Duodenal mucosa (tissue), 2 donors: ENCODE data around the gene IL21R.

Experiments used
- H3K27ac ChIP-seq: one replicate; pipeline ENCODE4 v1.7.0; 2013; ENCODE audit warnings: low read depth, low read length
- H3K27me3 ChIP-seq, 2 donors: one replicate each; pipeline ENCODE4 v1.7.0; 2013; ENCODE audit warnings: low read length in 2 of 2, control low read depth in 1 of 2; ENCODE audit not compliant: insufficient read depth in 2 of 2, control insufficient read depth in 1 of 2
- H3K36me3 ChIP-seq, 2 donors: one replicate each; pipeline ENCODE4 v1.7.0; 2013; ENCODE audit warnings: low read length in 2 of 2, control low read depth in 1 of 2; ENCODE audit not compliant: insufficient read depth in 2 of 2, control insufficient read depth in 1 of 2
- H3K4me1 ChIP-seq, 2 donors: one replicate each; pipeline ENCODE4 v1.7.0; 2013; ENCODE audit warnings: low read length in 2 of 2, control low read depth in 1 of 2; ENCODE audit not compliant: insufficient read depth in 2 of 2, control insufficient read depth in 1 of 2
- H3K4me3 ChIP-seq, 2 donors: one replicate each; pipeline ENCODE4 v1.7.0; 2013; ENCODE audit warnings: low read length in 2 of 2, low read depth in 1 of 2
- H3K9ac ChIP-seq, 2 donors: one replicate each; pipeline ENCODE4 v1.7.0; 2013; ENCODE audit warnings: low read length in 2 of 2, low read depth in 1 of 2
- H3K9me3 ChIP-seq, 2 donors: one replicate each; pipeline ENCODE4 v1.7.0; 2013; ENCODE audit warnings: low read length in 2 of 2, control low read depth in 1 of 2; ENCODE audit not compliant: control insufficient read depth in 1 of 2

Gene IL21R

DNA sequence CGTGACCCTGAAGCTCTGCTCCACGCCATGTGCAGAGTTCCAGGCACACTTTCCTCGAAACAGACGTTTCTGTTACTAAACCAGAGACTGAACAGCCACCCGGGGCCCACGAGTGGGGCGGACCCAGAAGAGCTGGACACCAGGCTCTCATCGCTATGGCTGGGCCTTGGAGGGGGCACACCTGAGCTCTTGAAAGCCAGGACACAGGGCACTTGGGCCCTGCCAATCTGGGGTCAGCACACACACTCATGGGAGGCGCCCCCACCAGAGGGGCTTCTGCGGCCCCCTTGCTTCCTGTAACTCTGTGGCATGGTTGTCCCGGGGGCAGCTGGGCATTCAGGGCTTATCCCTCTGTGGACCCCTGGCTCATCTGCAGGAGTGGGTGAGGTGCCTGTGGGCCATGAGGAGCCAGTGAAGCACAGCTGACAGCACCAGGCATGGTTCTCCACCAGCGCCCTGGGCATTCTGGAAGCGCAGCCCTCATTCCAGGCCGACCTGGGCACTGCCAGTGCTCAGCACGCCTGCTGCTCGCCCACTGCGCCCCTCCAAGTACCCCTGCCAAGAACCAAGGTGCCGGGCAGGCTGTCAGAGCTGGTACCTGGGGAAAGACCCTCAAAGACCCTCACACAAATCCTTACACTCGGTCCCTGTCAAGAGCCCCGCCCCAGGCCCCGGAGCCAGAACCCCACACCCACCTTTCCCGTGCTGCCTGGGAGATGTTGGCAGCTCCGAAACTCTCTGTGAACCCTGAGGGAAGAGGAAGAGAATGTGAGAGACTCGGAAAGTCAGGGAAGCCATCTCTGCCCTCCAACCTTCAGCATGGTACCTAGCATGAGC, 61.1 kb downstream of the IL21R start:
- Histone ChIP-seq H3K27me3 (no peaks in the 10 kb centered on the region), H3K4me3 (no peak overlapping the region), H3K9me3 (no peaks in the 10 kb centered on the region), H3K36me3 (peaks cover 20 to 81% of the 10 kb centered on the region in 2 donors), H3K4me1 (peaks cover 8% of the 10 kb centered on the region in 2 donors), H3K27ac (no peak overlapping the region), H3K9ac (no peak overlapping the region)

DNA sequence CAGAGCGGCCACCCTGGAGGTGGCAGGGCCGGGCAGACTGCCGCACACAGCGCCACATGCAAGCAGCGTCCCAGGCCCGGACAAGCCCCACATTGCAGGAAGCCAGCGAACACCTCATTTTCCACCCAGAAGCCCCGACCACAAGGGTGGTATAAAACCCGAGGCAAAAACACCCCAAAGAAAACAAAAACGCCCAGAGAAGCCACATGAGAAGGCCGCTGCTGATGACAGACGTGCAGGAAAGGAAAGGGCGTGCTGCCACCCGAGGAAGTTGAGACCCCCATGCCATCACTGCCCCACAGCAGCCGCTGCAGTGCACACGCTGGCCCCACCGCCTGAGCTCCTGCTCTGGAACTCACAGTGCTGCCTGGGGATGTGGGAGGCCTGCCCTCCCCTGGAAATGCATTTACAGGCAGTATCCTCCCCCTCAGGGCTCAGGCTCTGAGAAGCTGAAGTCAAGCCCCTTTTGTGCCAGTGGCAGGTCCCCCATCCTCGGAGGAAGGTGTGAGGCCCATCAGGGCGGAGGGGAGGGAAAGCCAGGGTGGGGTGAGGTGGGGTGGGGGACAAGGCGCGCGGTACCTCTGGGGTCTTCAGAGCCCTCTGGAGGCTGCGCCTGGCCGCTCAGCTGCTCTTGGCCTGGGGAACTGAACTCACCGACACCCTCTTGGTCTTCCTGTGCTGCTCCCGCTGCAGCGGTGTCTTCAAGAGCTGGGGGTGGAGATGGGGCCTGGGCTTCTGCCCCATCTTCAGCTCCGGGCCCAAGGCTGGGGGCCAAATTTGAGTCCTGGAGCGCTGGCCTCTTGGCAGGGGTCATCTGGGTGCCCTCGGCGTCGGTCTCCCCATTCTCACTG, 62.0 kb downstream of the IL21R start:
- H3K27me3 ChIP-seq: no peaks in the 10 kb centered on the region
- peaks cover 8% of the 10 kb centered on the region in 2 donors for H3K4me1 ChIP-seq
- peaks cover 20 to 88% of the 10 kb centered on the region in 2 donors for H3K36me3 ChIP-seq
- H3K9ac ChIP-seq: no peak overlapping the region
- no peak overlapping the region for H3K27ac ChIP-seq
- no peak overlapping the region for H3K4me3 ChIP-seq
- H3K9me3 ChIP-seq: no peaks in the 10 kb centered on the region

GRCh38 chr16:27464626-27465482, 62.9 kb downstream of the IL21R start:
- peaks cover 8% of the 10 kb centered on the region in 2 donors for H3K4me1 ChIP-seq
- H3K9ac ChIP-seq: no peak overlapping the region
- H3K27me3 ChIP-seq: no peaks in the 10 kb centered on the region
- H3K27ac ChIP-seq: no peak overlapping the region
- no peaks in the 10 kb centered on the region for H3K9me3 ChIP-seq
- H3K36me3 ChIP-seq: peaks cover 27 to 93% of the 10 kb centered on the region in 2 donors
- H3K4me3 ChIP-seq: no peak overlapping the region

DNA sequence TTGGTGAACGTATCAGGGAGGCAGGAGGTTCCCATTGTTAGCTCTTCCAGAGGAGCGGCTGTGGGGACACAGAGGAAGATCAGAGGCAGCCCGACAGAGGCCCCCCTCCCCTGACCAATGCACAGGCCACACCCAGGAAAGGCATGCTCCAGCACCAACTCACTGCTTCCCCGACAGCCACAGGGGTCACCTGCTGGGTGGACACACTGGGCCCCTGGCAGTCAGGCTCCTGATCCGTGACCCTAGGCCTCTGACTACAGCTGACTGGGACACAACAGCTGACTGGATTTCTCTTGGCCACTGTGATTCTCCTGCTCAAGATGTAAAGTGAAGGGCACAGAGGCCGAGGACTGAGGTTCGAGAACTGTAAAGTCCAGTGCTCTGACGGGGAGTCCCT, 63.5 kb downstream of the IL21R start:
- no peaks in the 10 kb centered on the region for H3K27me3 ChIP-seq
- H3K9me3 ChIP-seq: no peaks in the 10 kb centered on the region
- H3K36me3 ChIP-seq: peaks cover 32 to 95% of the 10 kb centered on the region in 2 donors
- H3K4me3 ChIP-seq: no peak overlapping the region
- H3K4me1 ChIP-seq: peaks cover 8% of the 10 kb centered on the region in 2 donors
- no peak overlapping the region for H3K27ac ChIP-seq
- no peak overlapping the region for H3K9ac ChIP-seq

GRCh38 chr16:27468941-27469531, 67.1 kb downstream of the IL21R start:
- Histone ChIP-seq H3K9me3 (no peaks in the 10 kb centered on the region), H3K36me3 (peaks cover 40 to 95% of the 10 kb centered on the region in 2 donors), H3K27me3 (no peaks in the 10 kb centered on the region), H3K4me1 (peaks cover 8% of the 10 kb centered on the region in 2 donors), H3K9ac (no peak overlapping the region), H3K4me3 (no peak overlapping the region), H3K27ac (no peak overlapping the region)

DNA sequence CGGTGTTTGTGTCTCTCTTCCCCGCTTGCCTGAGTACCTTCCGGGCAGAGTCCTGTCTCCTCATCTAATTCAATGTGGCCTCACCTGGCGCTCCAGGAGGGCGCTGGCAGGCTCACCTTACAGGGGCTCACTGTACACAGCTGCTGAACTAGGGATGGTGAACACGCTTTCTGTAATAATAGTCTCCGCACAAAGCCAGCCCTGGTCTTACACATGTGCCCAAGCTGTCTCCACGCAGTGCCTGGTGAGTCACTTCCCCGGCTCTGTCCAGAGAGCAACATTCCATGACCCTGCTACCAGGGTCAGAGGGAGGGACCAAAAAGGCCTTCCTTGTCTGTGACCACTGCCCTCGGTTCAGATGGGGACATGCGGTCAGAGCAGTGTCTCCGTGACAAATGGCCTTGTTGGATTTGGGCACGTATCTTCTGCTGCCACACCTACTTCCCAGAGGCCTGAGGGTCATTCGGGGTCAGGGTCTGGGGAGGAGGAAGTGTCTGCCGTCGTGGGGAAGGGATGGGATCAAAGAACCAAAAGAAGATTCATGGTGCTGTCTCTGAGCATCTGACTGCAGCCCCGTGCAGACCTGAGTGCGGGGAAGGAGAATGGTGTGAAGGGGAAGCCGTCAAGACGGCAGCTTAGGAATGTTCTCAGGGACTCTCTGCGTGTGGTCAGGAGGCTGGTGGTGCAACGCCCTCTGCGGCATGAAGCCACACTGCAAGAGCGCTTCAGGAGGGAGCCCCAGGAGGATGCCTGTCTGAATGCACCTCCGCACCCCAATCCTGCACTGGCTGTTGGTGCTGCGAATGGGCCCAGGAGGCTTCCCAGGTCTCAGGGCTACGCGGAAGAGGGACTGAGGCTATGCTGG, 68.8 kb downstream of the IL21R start:
- Histone ChIP-seq H3K27me3 (no peaks in the 10 kb centered on the region), H3K4me3 (no peak overlapping the region), H3K27ac (no peak overlapping the region), H3K9ac (no peak overlapping the region), H3K36me3 (peaks cover 45 to 98% of the 10 kb centered on the region in 2 donors), H3K4me1 (peaks cover 0 to 2% of the 10 kb centered on the region in 2 donors), H3K9me3 (no peaks in the 10 kb centered on the region)

- Histone ChIP-seq H3K27me3 (no peaks in the 10 kb centered on the region), H3K36me3 (peaks cover 52 to 98% of the 10 kb centered on the region in 2 donors), H3K4me1 (no peaks in the 10 kb centered on the region), H3K4me3 (no peak overlapping the region), H3K9ac (no peak overlapping the region), H3K27ac (no peak overlapping the region), H3K9me3 (no peaks in the 10 kb centered on the region)
Observed at GRCh38 chr16:27471661-27472060, 69.7 kb downstream of the IL21R start.

- H3K4me3 ChIP-seq: no peak overlapping the region
- no peaks in the 10 kb centered on the region for H3K27me3 ChIP-seq
- H3K27ac ChIP-seq: no peak overlapping the region
- H3K9me3 ChIP-seq: no peaks in the 10 kb centered on the region
- no peak overlapping the region for H3K9ac ChIP-seq
- H3K36me3 ChIP-seq: peaks cover 53 to 98% of the 10 kb centered on the region in 2 donors
- no peaks in the 10 kb centered on the region for H3K4me1 ChIP-seq
Observed at GRCh38 chr16:27472091-27473020, 70.4 kb downstream of the IL21R start.
